H1 (cell line): ENCODE measurements around the gene VIPR2. TPM values are rescaled to one million over a fixed set of nuclear protein-coding genes. Genes with fewer than 3 reads are reported as not detected.

Experiments
- CTCF ChIA-PET: fragments of 300-600 bp; sonication (Branson Sonifier 250); formaldehyde crosslinking; loops from one replicate; lab custom pipeline; 2021; ENCODE audit not compliant: partially characterized antibody; lab: Charles Lee
- POLR2A ChIA-PET: fragments of 300-600 bp; sonication (Branson Sonifier 250); formaldehyde crosslinking; loops from one replicate; lab custom pipeline; 2021; ENCODE audit warnings: inconsistent platforms; ENCODE audit not compliant: partially characterized antibody; lab: Charles Lee
- DNase-seq, 2 experiments: peaks; one replicate each; pipeline versions ENCODE4 v3.0.0 to v3.0.0-alpha.2; 2010 to 2022; ENCODE audit warnings: low spot score in 2 of 2, low read depth in 1 of 2, mixed read lengths in 1 of 2
- FAIRE-seq: peaks from 2 replicates; lab custom pipeline; 2011; peaks lifted over from hg19 to GRCh38; lab: Jason Lieb, UNC
- H2AFZ ChIP-seq: 2 replicates; pipeline ENCODE4 v1.8.1; 2012; ENCODE audit warnings: low read length, inconsistent platforms
- H2AK5ac ChIP-seq: 2 replicates; pipeline ENCODE4 v1.6.1; 2013; ENCODE audit warnings: low read depth, low read length
- H2BK120ac ChIP-seq: replicated peaks from 2 replicates; pipeline ENCODE3; 2013; ENCODE audit warnings: low read depth, low read length, inconsistent platforms
- H2BK12ac ChIP-seq: 2 replicates; pipeline ENCODE4 v1.6.1; 2013; ENCODE audit warnings: low read depth, low read length
- H2BK15ac ChIP-seq: 2 replicates; pipeline ENCODE4 v1.6.1; 2013; ENCODE audit warnings: low read length
- H2BK20ac ChIP-seq: 2 replicates; pipeline ENCODE4 v1.6.1; 2013; ENCODE audit warnings: low read length
- H2BK5ac ChIP-seq: 2 replicates; pipeline ENCODE4 v1.6.1; 2013; ENCODE audit warnings: low read depth, low read length
- H3K14ac ChIP-seq: 2 replicates; pipeline ENCODE4 v1.6.1; 2013; ENCODE audit warnings: inconsistent platforms; ENCODE audit not compliant: insufficient read length
- H3K18ac ChIP-seq: 2 replicates; pipeline ENCODE4 v1.6.1; 2013; ENCODE audit warnings: low read length; ENCODE audit errors: extremely low read depth
- H3K23ac ChIP-seq: 2 replicates; pipeline ENCODE4 v1.6.1; 2013; ENCODE audit warnings: inconsistent platforms; ENCODE audit not compliant: insufficient read length
- H3K23me2 ChIP-seq: 2 replicates; pipeline ENCODE4 v1.6.1; 2013; ENCODE audit warnings: low read depth, low read length
- H3K27ac ChIP-seq: 2 replicates; pipeline ENCODE4 v1.6.1; 2011; ENCODE audit warnings: low read depth, low read length, inconsistent platforms
- H3K27me3 ChIP-seq, 4 experiments: replicated peaks in 1 of 4; 1 replicate in 1 of 4; 2 replicates in 3 of 4; pipeline versions ENCODE4 v1.6.1 to v1.8.1; 2011 to 2013; ENCODE audit warnings: low read length in 3 of 4, mild to moderate bottlenecking in 3 of 4, inconsistent platforms in 2 of 4, mixed read lengths in 2 of 4, moderate library complexity in 1 of 4; ENCODE audit not compliant: control insufficient read depth in 3 of 4, insufficient read depth in 3 of 4; ENCODE audit errors: extremely low read depth in 1 of 4
- H3K36me3 ChIP-seq, 4 experiments: 2 replicates each; pipeline versions ENCODE4 v1.6.1 to v1.8.1; 2011 to 2013; ENCODE audit warnings: mild to moderate bottlenecking in 4 of 4, low read length in 3 of 4, moderate library complexity in 2 of 4, control low read depth in 1 of 4, inconsistent platforms in 1 of 4; ENCODE audit not compliant: insufficient read depth in 4 of 4, control insufficient read depth in 2 of 4
- H3K4ac ChIP-seq: replicated peaks from 2 replicates; pipeline ENCODE3; 2013; ENCODE audit warnings: low read length, low read depth, mixed read lengths, inconsistent platforms; ENCODE audit not compliant: insufficient read length
- H3K4me1 ChIP-seq, 4 experiments: replicated peaks in 1 of 4; 1 replicate in 1 of 4; 2 replicates in 3 of 4; pipeline versions ENCODE4 v1.6.1 to v1.8.1; 2011 to 2013; ENCODE audit warnings: low read length in 3 of 4, inconsistent platforms in 2 of 4, mixed read lengths in 1 of 4; ENCODE audit not compliant: insufficient read depth in 4 of 4, control insufficient read depth in 3 of 4
- H3K4me2 ChIP-seq, 2 experiments: 2 replicates each; pipeline versions ENCODE4 v1.6.1 to v1.8.1; 2011 to 2013; ENCODE audit warnings: low read depth in 2 of 2, low read length in 2 of 2, control low read depth in 1 of 2, inconsistent platforms in 1 of 2, mild to moderate bottlenecking in 1 of 2; ENCODE audit not compliant: insufficient read depth in 1 of 2
- H3K4me3 ChIP-seq, 4 experiments: fragments of 200-600, 300-600 bp in 1 of 4; sonication (generic), shearing (Covaris generic), sonication (Bioruptor Twin) in 1 of 4; 2 replicates each; pipeline versions ENCODE4 v1.5.1 to v1.8.1; 2011 to 2016; ENCODE audit warnings: low read length in 4 of 4, low read depth in 3 of 4, control low read depth in 2 of 4, inconsistent platforms in 2 of 4, mild to moderate bottlenecking in 2 of 4, mixed read lengths in 1 of 4, moderate library complexity in 1 of 4; ENCODE audit not compliant: insufficient read depth in 2 of 4; ENCODE audit errors: extremely low read depth in 1 of 4
- H3K56ac ChIP-seq: replicated peaks from 2 replicates; pipeline ENCODE3; 2013; ENCODE audit warnings: low read depth, mild to moderate bottlenecking, mixed read lengths, low read length, inconsistent platforms; ENCODE audit not compliant: insufficient read length
- H3K79me1 ChIP-seq: 2 replicates; pipeline ENCODE4 v1.6.1; 2013; ENCODE audit warnings: low read depth, low read length, control low read depth
- H3K79me2 ChIP-seq, 2 experiments: 2 replicates each; pipeline versions ENCODE4 v1.6.1 to v1.8.1; 2012 to 2013; ENCODE audit warnings: low read length in 2 of 2, mild to moderate bottlenecking in 2 of 2, inconsistent platforms in 1 of 2; ENCODE audit not compliant: insufficient read depth in 2 of 2, control insufficient read depth in 1 of 2
- H3K9ac ChIP-seq, 4 experiments: replicated peaks in 1 of 4; 1 replicate in 1 of 4; 2 replicates in 3 of 4; pipeline versions ENCODE4 v1.6.1 to v1.8.1; 2011 to 2013; ENCODE audit warnings: low read depth in 3 of 4, low read length in 3 of 4, control low read depth in 2 of 4, mild to moderate bottlenecking in 2 of 4, moderate library complexity in 2 of 4, inconsistent platforms in 1 of 4; ENCODE audit errors: extremely low read depth in 1 of 4
- H3K9me3 ChIP-seq, 2 experiments: 2 replicates each; pipeline versions ENCODE4 v1.6.1 to v1.8.1; 2012 to 2013; ENCODE audit warnings: mild to moderate bottlenecking in 2 of 2, moderate library complexity in 2 of 2, control low read depth in 1 of 2, inconsistent platforms in 1 of 2, low read depth in 1 of 2, low read length in 1 of 2, mixed read lengths in 1 of 2; ENCODE audit not compliant: insufficient read depth in 2 of 2
- H4K20me1 ChIP-seq, 2 experiments: replicated peaks in 1 of 2; 2 replicates each; pipeline versions ENCODE3 to v1.8.1; 2011 to 2013; ENCODE audit warnings: inconsistent platforms in 2 of 2, low read length in 2 of 2, mild to moderate bottlenecking in 1 of 2; ENCODE audit not compliant: insufficient read depth in 2 of 2, control insufficient read depth in 1 of 2
- H4K5ac ChIP-seq: 2 replicates; pipeline ENCODE4 v1.6.1; 2013; ENCODE audit warnings: low read length, low read depth, mixed read lengths, inconsistent platforms; ENCODE audit not compliant: insufficient read length
- H4K8ac ChIP-seq: 2 replicates; pipeline ENCODE4 v1.8.0; 2013; ENCODE audit warnings: mild to moderate bottlenecking, moderate library complexity, low read length, inconsistent platforms; ENCODE audit not compliant: insufficient read depth; ENCODE audit errors: extremely low read depth
- H4K91ac ChIP-seq: replicated peaks from 2 replicates; pipeline ENCODE3; 2013; ENCODE audit warnings: low read length, mixed read lengths, inconsistent platforms; ENCODE audit not compliant: insufficient read length
- ASH2L ChIP-seq: fragments of 200-600, 300-600 bp; sonication (generic); IDR thresholded peaks from one replicate; pipeline ENCODE4 v1.7.1; 2017; ENCODE audit warnings: low read length
- GABPA ChIP-seq: IDR thresholded peaks from 2 replicates; pipeline ENCODE4 v1.6.1; 2011; ENCODE audit warnings: mild to moderate bottlenecking, low read length, moderate library complexity, borderline replicate concordance; ENCODE audit not compliant: insufficient read depth
- GTF2F1 ChIP-seq: IDR thresholded peaks from 2 replicates; pipeline ENCODE4 v1.6.1; 2012; ENCODE audit warnings: low read depth, low read length, improper control_type of control experiment, borderline replicate concordance
- HDAC6 ChIP-seq: IDR thresholded peaks from one replicate; pipeline ENCODE4 v1.7.1; 2012; ENCODE audit warnings: low read depth, mild to moderate bottlenecking, inconsistent platforms, low read length, moderate library complexity
- KDM5A ChIP-seq: fragments of 200-600 bp; IDR thresholded peaks from 2 replicates; pipeline ENCODE4 v1.7.1; 2012; ENCODE audit warnings: mild to moderate bottlenecking, low read length, inconsistent platforms, mixed read lengths
- SIX5 ChIP-seq: IDR thresholded peaks from 2 replicates; pipeline ENCODE4 v1.6.1; 2011; ENCODE audit warnings: mild to moderate bottlenecking, low read depth, low read length
- WGBS, 2 experiments: shearing (Covaris generic) in 1 of 2; methylation state at CpG; one replicate each; pipeline versions ENCODE4 v1.1.6 to v1.1.7; 2013 to 2015; ENCODE audit warnings: low lambda C conversion rate in 2 of 2, mixed read lengths in 2 of 2, inconsistent platforms in 1 of 2, low coverage in 1 of 2, missing lambda C conversion rate in 1 of 2; ENCODE audit not compliant: insufficient replicate concordance in 2 of 2, insufficient coverage in 1 of 2, insufficient read length in 1 of 2; ENCODE audit errors: extremely low coverage in 1 of 2, missing lambda C conversion rate in 1 of 2; 5-methylcytosine and 5-hydroxymethylcytosine counted together
- polyA plus RNA-seq, 7 experiments: library from polyadenylated mRNA; depleted of rRNA in 3 of 7; stranded (reverse) in 5 of 7; unstranded in 2 of 7; fragments of >200 nt in 5 of 7; fragments of 200-250 nt in 2 of 7; gene quantifications; 1 replicate in 5 of 7; 2 replicates in 1 of 7; 4 replicates in 1 of 7; pipeline versions ENCODE4 v1.2.1 to v1.2.3, GENCODE V29; 2011 to 2013; ENCODE audit warnings: missing spikeins in 2 of 7, mixed read lengths in 2 of 7
- total RNA-seq: library from RNA; stranded (reverse); fragmentation: NEBNext Ultra II Directional; extraction: Animal tissue kit (Norgen Biotek cat#: 25700); gene quantifications from 2 replicates; pipeline ENCODE4 v1.2.1, GENCODE V29; 2021
- TF ChIP-seq, protein P1 (sequence below): IDR thresholded peaks from 2 replicates; pipeline ENCODE4 v1.6.1; 2011; ENCODE audit warnings: low read length, improper control_type of control experiment

VIPR2 gene
- total and polyA plus RNA-seq, 2 of the 8 experiments (the other 6 are each of a cell fraction or from before 2014, with no cell fraction given): 2.4 to 6.3 TPM

DNA sequence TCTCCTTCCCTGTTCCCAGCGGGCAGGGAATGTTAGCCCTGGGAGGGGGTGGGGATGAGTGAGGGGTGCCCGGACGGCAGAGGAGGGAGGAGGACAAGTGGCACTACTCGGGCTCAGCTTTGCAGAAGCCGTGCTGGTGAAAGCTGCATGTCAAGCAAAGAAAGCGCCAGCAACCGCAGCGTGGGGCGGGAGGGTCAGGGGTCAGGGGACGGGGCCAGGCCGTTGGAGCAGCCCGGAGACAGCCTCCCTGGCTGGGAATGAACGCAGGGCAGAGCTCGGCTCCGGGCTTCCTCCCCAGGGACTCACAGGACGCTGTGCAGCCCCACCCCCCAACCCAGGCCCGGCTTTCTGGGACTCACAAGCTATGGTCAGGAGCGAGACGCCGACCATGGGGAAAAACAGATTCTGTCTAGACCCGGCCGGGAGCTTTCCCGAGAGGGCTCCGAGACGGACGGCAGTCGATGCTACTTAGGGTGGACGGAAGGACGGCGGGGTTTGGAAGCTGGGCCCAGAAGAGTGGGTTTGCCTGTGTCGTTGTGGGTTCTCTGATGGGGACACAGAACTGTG, 113.4 kb downstream of the VIPR2 start:
- no peaks in the 10 kb centered on the region for H3K79me2 ChIP-seq
- no peak overlapping the region for H2AK5ac ChIP-seq
- no peaks in the 10 kb centered on the region for H3K79me1 ChIP-seq
- H3K56ac ChIP-seq: no peak overlapping the region
- peak overlapping the region; percentile 52; the same call in 1 of the 2 replicates for H2BK5ac ChIP-seq
- FAIRE-seq (no peak), DNase-seq (peak in 1 of 2 experiments; percentile 65)
- H2AFZ ChIP-seq: peak overlapping the region; percentile 63; the same call in 1 of the 2 replicates
- peaks cover 0 to 3% (median 2%) of the 10 kb centered on the region in 4 experiments; a peak in 3 of 7 replicates for H3K27me3 ChIP-seq
- H3K27ac ChIP-seq: no peak overlapping the region
- no peaks in the 10 kb centered on the region for H3K9me3 ChIP-seq
- no peak overlapping the region for H4K5ac ChIP-seq
- no peak overlapping the region for H3K14ac ChIP-seq
- H3K4me2 ChIP-seq: peak overlapping the region; percentile 64 to 90
- H4K91ac ChIP-seq: peak overlapping the region; percentile 51
- H3K9ac ChIP-seq: no peak overlapping the region
- 56% methylated on average over 19 of the region's 31 CpGs; no CpG with 5 or more reads in 1 of the 2 experiments for WGBS, 2 experiments
- peak overlapping the region; percentile 80; the same call in 1 of the 2 replicates for H2BK20ac ChIP-seq
- peak overlapping the region; percentile 50 to 74 (median 64) for H3K4me3 ChIP-seq
- H3K23me2 ChIP-seq: peaks cover 11% of the 10 kb centered on the region; the same call in 1 of the 2 replicates
- no peak overlapping the region for H4K8ac ChIP-seq
- no peaks in the 10 kb centered on the region; a peak in 1 of 8 replicates for H3K36me3 ChIP-seq
- POLR2A ChIA-PET: interaction anchor here (1.4 to 2.2 kb wide), 3 partner anchors 9 to 111 kb away, joined by 4 to 7 read pairs (median 5); no protein-coding TSS in a partner anchor
- CTCF ChIA-PET: interaction anchor here (0.6 to 4.0 kb wide), 11 partner anchors 10 to 322 kb away, joined by 3 to 15 read pairs (median 4); no protein-coding TSS in a partner anchor
- no peak overlapping the region for H3K4ac ChIP-seq
- H2BK120ac ChIP-seq: no peak overlapping the region
- peak overlapping the region; percentile 90; the same call in 1 of the 2 replicates for H3K18ac ChIP-seq
- H2BK15ac ChIP-seq: no peak overlapping the region
- no peak for TF ChIP-seq HDAC6
- TF ChIP-seq KDM5A: no peak
- TF ChIP-seq, protein P1, sequence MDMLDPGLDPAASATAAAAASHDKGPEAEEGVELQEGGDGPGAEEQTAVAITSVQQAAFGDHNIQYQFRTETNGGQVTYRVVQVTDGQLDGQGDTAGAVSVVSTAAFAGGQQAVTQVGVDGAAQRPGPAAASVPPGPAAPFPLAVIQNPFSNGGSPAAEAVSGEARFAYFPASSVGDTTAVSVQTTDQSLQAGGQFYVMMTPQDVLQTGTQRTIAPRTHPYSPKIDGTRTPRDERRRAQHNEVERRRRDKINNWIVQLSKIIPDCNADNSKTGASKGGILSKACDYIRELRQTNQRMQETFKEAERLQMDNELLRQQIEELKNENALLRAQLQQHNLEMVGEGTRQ: no peak
- no peak for TF ChIP-seq SIX5
- TF ChIP-seq GABPA: no peak
- TF ChIP-seq GTF2F1: no peak
- TF ChIP-seq ASH2L: no peak
- no peaks in the 10 kb centered on the region for H4K20me1 ChIP-seq
- no peak overlapping the region for H3K23ac ChIP-seq
- peaks cover 0 to 19% (median 12%) of the 10 kb centered on the region in 4 experiments; a peak in 5 of 7 replicates for H3K4me1 ChIP-seq
- no peak overlapping the region; the same call in 1 of the 2 replicates for H2BK12ac ChIP-seq
